Measurements from ENCODE around the gene ETV4. TPM values are rescaled to one million over a fixed set of nuclear protein-coding genes. Genes with fewer than 3 reads are reported as not detected.

ETV4 gene
- total RNA-seq, 4 donors from 2014 or later = 0.29 to 0.67 (median 0.42) TPM; not detected in 1

DNA sequence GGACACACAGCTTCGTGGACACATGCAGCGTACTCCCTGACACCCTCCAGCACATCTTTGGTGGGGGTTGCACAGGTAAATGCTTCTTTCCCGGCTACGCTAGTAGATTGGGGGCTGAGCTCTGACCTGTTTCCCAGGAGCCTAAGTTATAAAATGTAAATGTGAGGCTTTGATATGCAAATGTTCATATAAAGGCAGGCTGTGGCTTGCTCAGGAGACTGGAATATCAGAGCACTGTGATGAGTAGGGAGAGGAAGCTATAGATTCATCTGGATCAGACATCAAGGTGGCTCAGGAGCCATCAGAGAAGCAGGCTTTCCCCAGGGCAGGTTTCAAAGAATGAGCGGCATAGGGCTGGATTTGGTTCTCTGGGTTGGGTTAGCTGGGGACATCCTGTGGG is 3.4 kb upstream of the ETV4 start:
- TF ChIP-seq POLR2A (IDR thresholded peaks at IDR 0.05) = no peak
- TF ChIP-seq, protein P1, sequence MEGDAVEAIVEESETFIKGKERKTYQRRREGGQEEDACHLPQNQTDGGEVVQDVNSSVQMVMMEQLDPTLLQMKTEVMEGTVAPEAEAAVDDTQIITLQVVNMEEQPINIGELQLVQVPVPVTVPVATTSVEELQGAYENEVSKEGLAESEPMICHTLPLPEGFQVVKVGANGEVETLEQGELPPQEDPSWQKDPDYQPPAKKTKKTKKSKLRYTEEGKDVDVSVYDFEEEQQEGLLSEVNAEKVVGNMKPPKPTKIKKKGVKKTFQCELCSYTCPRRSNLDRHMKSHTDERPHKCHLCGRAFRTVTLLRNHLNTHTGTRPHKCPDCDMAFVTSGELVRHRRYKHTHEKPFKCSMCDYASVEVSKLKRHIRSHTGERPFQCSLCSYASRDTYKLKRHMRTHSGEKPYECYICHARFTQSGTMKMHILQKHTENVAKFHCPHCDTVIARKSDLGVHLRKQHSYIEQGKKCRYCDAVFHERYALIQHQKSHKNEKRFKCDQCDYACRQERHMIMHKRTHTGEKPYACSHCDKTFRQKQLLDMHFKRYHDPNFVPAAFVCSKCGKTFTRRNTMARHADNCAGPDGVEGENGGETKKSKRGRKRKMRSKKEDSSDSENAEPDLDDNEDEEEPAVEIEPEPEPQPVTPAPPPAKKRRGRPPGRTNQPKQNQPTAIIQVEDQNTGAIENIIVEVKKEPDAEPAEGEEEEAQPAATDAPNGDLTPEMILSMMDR (IDR thresholded peaks at IDR 0.05 in 4 of 5, conservative IDR thresholded peaks at IDR 0.05 in 1 of 5) = no peak
- intact Hi-C loops (cut with DNase I; ENCODE audit: low total_unique reads) (no loop called here), in situ Hi-C loops (cut with MboI; ENCODE audit: low sequenced_read_pairs in 4 of 4) (no loop called here)
- Histone ChIP-seq H3K4me1 (peaks cover 12 to 28% of the 10 kb centered on the region in 2 donors), H3K4me3 (no peak overlapping the region), H3K27ac (no peak overlapping the region), H3K27me3 (peaks cover 9 to 21% (median 17%) of the 10 kb centered on the region in 3 donors), H3K36me3 (no peaks in the 10 kb centered on the region), H3K9me3 (no peaks in the 10 kb centered on the region)
- DNase-seq (no peak), ATAC-seq (no peak)

GRCh38 chr17:43548689-43549379 is 2.7 kb upstream of the ETV4 start:
- no peak for ATAC-seq
- Histone ChIP-seq H3K27ac (no peak overlapping the region), H3K4me3 (no peak overlapping the region), H3K27me3 (peaks cover 15 to 23% (median 22%) of the 10 kb centered on the region in 3 donors), H3K36me3 (no peaks in the 10 kb centered on the region), H3K9me3 (no peaks in the 10 kb centered on the region), H3K4me1 (peaks cover 12 to 28% of the 10 kb centered on the region in 2 donors)
- intact Hi-C loops (cut with DNase I; ENCODE audit: low total_unique reads) (no loop called here), in situ Hi-C loops (cut with MboI; ENCODE audit: low sequenced_read_pairs in 4 of 4) (no loop called here)
- TF ChIP-seq POLR2A (IDR thresholded peaks at IDR 0.05) = no peak
- TF ChIP-seq, protein P1 (IDR thresholded peaks at IDR 0.05 in 4 of 5, conservative IDR thresholded peaks at IDR 0.05 in 1 of 5) = no peak
- DNase-seq = no peak

- TF ChIP-seq, protein P1 (IDR thresholded peaks at IDR 0.05 in 4 of 5, conservative IDR thresholded peaks at IDR 0.05 in 1 of 5) = no peak
- TF ChIP-seq POLR2A (IDR thresholded peaks at IDR 0.05) = no peak
- Histone ChIP-seq H3K9me3 (no peaks in the 10 kb centered on the region), H3K27ac (no peak overlapping the region), H3K27me3 (peaks cover 15 to 30% (median 22%) of the 10 kb centered on the region in 3 donors), H3K36me3 (no peaks in the 10 kb centered on the region), H3K4me3 (no peak overlapping the region), H3K4me1 (peaks cover 12 to 28% of the 10 kb centered on the region in 2 donors)
- intact Hi-C loops (cut with DNase I; ENCODE audit: low total_unique reads) = no loop called here
- no peak for DNase-seq
- ATAC-seq = no peak
- in situ Hi-C loops (cut with MboI; ENCODE audit: low sequenced_read_pairs in 4 of 4) = no loop called here
Measured at GRCh38 chr17:43547659-43548256, 1.6 kb upstream of the ETV4 start.

- DNase-seq (no peak), ATAC-seq (no peak)
- H3K4me3 ChIP-seq = no peak overlapping the region
- peaks cover 7 to 23% of the 10 kb centered on the region in 2 donors for H3K4me1 ChIP-seq
- H3K27me3 ChIP-seq = peaks cover 15 to 30% (median 22%) of the 10 kb centered on the region in 3 donors
- no peaks in the 10 kb centered on the region for H3K9me3 ChIP-seq
- no peak overlapping the region for H3K27ac ChIP-seq
- TF ChIP-seq, protein P1 (IDR thresholded peaks at IDR 0.05 in 4 of 5, conservative IDR thresholded peaks at IDR 0.05 in 1 of 5) = no peak
- no peak for TF ChIP-seq POLR2A (IDR thresholded peaks at IDR 0.05)
- in situ Hi-C loops (cut with MboI; ENCODE audit: low sequenced_read_pairs in 4 of 4) (no loop called here), intact Hi-C loops (cut with DNase I; ENCODE audit: low total_unique reads) (no loop called here)
- H3K36me3 ChIP-seq = no peaks in the 10 kb centered on the region
Measured at GRCh38 chr17:43547189-43547550, 1.0 kb upstream of the ETV4 start.
